Vagina (tissue), 2 donors: Measurements from ENCODE around the gene TSC22D3.

Experiments
- CTCF ChIP-seq, 3 experiments: fragments of 450-650 bp in 2 of 3; fragments of 200-600 bp in 1 of 3; sonication (generic) in 1 of 3; IDR thresholded peaks; one replicate each; pipeline ENCODE4 v1.5.1; 2017 to 2019; ENCODE audit warnings: antibody characterized with exemption in 3 of 3, mild to moderate bottlenecking in 2 of 3, moderate library complexity in 2 of 3
- POLR2A ChIP-seq, 2 donors: fragments of 450-650 bp; IDR thresholded peaks; one replicate each; pipeline ENCODE4 v1.6.1; 2017; ENCODE audit warnings: antibody characterized with exemption in 2 of 2, mild to moderate bottlenecking in 2 of 2, moderate library complexity in 2 of 2
- POLR2AphosphoS5 ChIP-seq, 2 donors: sonication (generic); formaldehyde crosslinking; IDR thresholded peaks; one replicate each; pipeline ENCODE4 v1.9.0; 2017; ENCODE audit warnings: antibody characterized with exemption in 2 of 2, mild to moderate bottlenecking in 2 of 2, low read depth in 1 of 2; ENCODE audit not compliant: insufficient read depth in 1 of 2

- TF ChIP-seq POLR2A (IDR thresholded peaks at IDR 0.05): no peak
- TF ChIP-seq CTCF (IDR thresholded peaks at IDR 0.05): no peak
- no peak for TF ChIP-seq POLR2AphosphoS5 (IDR thresholded peaks at IDR 0.05; ENCODE audit: insufficient read depth in 1 of 2, low read depth in 1 of 2)
Observed at GRCh38 chrX:107724653-107725052, 50.9 kb downstream of the TSC22D3 start.
